A673 (cell line): ENCODE results near the gene POGLUT2.

Experiments used
- CTCF ChIP-seq: fragments of 300-800, 200-600 bp; sonication (generic); conservative IDR thresholded peaks from 2 replicates; pipeline ENCODE4 v1.5.1; 2017; ENCODE audit warnings: low read depth, mild to moderate bottlenecking, antibody characterized with exemption, low read length, moderate library complexity, mixed read lengths
- EZH2 ChIP-seq: fragments of 200-600 bp; sonication (generic); IDR thresholded peaks from 2 replicates; pipeline ENCODE4 v1.6.1; 2017; ENCODE audit warnings: borderline replicate concordance, low read depth, mild to moderate bottlenecking, mixed read lengths, antibody characterized with exemption, low read length; ENCODE audit not compliant: poor library complexity, severe bottlenecking

- no peak for TF ChIP-seq CTCF
- no peak for TF ChIP-seq EZH2
Measured at GRCh38 chr13:102776271-102776670, 22.5 kb downstream of the POGLUT2 start.
